Neutrophil (primary cell): ENCODE measurements around the gene HNRNPLL.

Experiments used
- H3K27ac ChIP-seq: fragments of 200-600 bp; sonication (generic); 2 replicates; pipeline ENCODE4 v1.5.1; 2016; ENCODE audit warnings: mild to moderate bottlenecking, moderate library complexity
- H3K27me3 ChIP-seq: fragments of 200-600 bp; sonication (generic); 2 replicates; pipeline ENCODE4 v1.6.0; 2016; ENCODE audit warnings: mild to moderate bottlenecking
- H3K36me3 ChIP-seq: fragments of 200-600 bp; sonication (generic); 2 replicates; pipeline ENCODE4 v1.5.1; 2017
- H3K4me1 ChIP-seq, 2 experiments: fragments of 200-600 bp in 1 of 2; sonication (generic) in 1 of 2; 1 replicate in 1 of 2; 2 replicates in 1 of 2; pipeline versions ENCODE4 v1.5.1 to v1.6.1; 2013 to 2016; ENCODE audit warnings: low read depth in 1 of 2, low read length in 1 of 2, mild to moderate bottlenecking in 1 of 2, moderate library complexity in 1 of 2; ENCODE audit not compliant: control insufficient read depth in 1 of 2, insufficient read depth in 1 of 2
- H3K4me3 ChIP-seq, 2 experiments: fragments of 200-600 bp in 1 of 2; sonication (generic) in 1 of 2; 1 replicate in 1 of 2; 2 replicates in 1 of 2; pipeline ENCODE4 v1.5.1; 2013 to 2016; ENCODE audit warnings: low read depth in 1 of 2, low read length in 1 of 2, mild to moderate bottlenecking in 1 of 2, moderate library complexity in 1 of 2
- H3K9me3 ChIP-seq: fragments of 200-600 bp; sonication (generic); 2 replicates; pipeline ENCODE4 v1.5.1; 2016
- TF ChIP-seq, protein P1 (sequence below): fragments of 200-600 bp; sonication (generic); IDR thresholded peaks from 2 replicates; pipeline ENCODE4 v1.5.1; 2016; ENCODE audit warnings: antibody characterized with exemption

The HNRNPLL gene

DNA sequence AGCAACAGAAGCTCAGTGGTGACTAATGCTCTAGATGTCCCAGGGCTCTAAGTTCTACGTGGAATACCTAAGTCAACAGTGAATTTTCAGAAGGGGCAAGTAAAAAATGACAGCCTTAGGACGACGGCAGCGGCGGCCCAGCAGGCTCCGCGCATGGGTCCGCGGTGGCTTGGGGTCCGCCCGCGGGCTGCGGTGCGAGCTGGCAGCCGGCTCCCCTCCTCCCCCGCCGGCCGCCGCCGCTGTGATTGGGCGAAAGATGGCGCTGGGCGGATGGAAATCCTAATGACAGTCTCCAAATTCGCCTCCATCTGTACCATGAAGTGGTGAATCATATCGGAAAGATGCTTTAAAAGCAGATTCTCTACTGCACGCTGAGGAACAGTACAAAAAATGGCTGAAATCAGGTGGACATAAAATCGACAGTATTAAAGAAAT lies 74.7 kb downstream of the HNRNPLL start:
- H3K9me3 ChIP-seq: no peaks in the 10 kb centered on the region
- peaks cover 4% of the 10 kb centered on the region in 2 experiments for H3K4me1 ChIP-seq
- no peak overlapping the region for H3K4me3 ChIP-seq
- H3K27ac ChIP-seq: no peak overlapping the region
- peaks cover 65% of the 10 kb centered on the region for H3K27me3 ChIP-seq
- TF ChIP-seq, protein P1, sequence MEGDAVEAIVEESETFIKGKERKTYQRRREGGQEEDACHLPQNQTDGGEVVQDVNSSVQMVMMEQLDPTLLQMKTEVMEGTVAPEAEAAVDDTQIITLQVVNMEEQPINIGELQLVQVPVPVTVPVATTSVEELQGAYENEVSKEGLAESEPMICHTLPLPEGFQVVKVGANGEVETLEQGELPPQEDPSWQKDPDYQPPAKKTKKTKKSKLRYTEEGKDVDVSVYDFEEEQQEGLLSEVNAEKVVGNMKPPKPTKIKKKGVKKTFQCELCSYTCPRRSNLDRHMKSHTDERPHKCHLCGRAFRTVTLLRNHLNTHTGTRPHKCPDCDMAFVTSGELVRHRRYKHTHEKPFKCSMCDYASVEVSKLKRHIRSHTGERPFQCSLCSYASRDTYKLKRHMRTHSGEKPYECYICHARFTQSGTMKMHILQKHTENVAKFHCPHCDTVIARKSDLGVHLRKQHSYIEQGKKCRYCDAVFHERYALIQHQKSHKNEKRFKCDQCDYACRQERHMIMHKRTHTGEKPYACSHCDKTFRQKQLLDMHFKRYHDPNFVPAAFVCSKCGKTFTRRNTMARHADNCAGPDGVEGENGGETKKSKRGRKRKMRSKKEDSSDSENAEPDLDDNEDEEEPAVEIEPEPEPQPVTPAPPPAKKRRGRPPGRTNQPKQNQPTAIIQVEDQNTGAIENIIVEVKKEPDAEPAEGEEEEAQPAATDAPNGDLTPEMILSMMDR: no peak
- no peaks in the 10 kb centered on the region for H3K36me3 ChIP-seq

DNA sequence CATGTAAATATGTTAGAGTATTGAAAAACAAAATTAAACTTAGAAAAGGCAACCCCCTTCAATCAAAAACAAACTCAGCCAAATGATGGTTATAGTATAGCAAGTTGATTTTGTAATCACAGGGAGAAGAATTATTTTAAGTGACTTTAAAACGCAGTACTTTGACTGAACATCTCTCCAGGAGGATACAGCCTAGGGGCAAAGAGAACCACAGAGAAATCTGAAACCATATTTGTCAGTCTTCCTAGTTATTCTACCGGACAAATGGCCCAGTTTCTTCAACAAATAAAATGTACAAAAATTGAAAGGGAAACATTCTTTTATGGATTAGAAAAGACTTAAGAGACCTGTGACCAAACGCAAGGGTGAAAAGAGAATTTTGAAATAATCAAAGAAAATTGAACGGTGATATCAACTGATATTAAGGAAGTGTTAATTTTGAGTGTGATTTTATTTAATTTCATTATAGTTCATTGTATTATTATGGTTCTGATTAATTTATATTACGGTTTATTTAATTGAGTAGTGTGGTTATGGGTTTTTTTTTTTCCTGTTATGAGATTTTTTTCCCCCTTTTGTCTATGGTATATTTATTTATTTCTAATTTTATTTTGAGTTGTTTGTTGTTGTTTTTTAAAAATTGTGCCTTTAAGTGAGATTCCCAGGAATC lies 75.3 kb downstream of the HNRNPLL start:
- Histone ChIP-seq H3K27ac (no peak overlapping the region), H3K36me3 (no peaks in the 10 kb centered on the region), H3K4me1 (peaks cover 4% of the 10 kb centered on the region in 2 experiments), H3K27me3 (peaks cover 60% of the 10 kb centered on the region), H3K9me3 (no peaks in the 10 kb centered on the region), H3K4me3 (no peak overlapping the region)
- TF ChIP-seq, protein P1: no peak

DNA sequence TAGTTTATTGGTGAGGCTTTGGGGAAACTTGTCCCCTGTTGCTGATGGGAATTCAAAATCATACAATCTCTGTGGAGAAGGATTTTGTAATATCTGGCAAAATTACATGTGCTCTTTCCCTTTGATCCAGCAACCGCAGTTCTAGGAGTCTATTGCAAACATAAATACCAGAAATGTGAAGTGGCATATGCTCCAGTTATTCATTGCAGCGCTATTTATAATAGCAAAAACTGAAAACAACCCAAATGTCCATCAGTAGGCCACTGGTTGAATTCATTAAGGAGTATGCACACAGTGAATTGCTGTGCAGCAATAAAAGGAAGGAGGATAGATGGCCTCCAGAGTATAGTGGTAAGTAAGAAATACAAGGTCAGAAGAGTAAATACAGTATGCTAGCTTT lies 76.5 kb downstream of the HNRNPLL start:
- Histone ChIP-seq H3K36me3 (no peaks in the 10 kb centered on the region), H3K4me3 (no peak overlapping the region), H3K9me3 (no peaks in the 10 kb centered on the region), H3K27ac (no peak overlapping the region), H3K27me3 (peaks cover 58% of the 10 kb centered on the region), H3K4me1 (peaks cover 4% of the 10 kb centered on the region in 2 experiments)
- TF ChIP-seq, protein P1: no peak

DNA sequence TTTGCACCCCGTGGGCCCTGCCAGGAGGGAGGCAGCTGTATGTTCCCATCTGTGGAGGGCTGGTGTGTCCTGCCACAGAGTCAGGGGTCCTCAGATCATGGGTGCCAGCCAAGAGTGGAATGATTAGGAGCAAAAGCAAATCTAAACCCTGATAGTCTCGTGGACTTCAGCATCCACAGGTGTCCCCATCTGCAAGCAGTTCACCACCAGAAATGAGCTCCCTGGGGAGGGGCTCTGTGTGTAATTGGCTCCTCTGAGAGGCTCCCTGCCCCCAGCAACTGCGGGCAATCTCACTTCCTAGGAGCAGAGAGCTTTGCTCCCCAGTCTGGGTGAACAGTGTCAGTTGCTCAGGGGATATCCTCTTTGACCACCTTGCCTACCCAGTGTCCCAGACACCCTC lies 78.1 kb downstream of the HNRNPLL start:
- Histone ChIP-seq H3K9me3 (no peaks in the 10 kb centered on the region), H3K36me3 (no peaks in the 10 kb centered on the region), H3K27me3 (peaks cover 43% of the 10 kb centered on the region), H3K27ac (no peak overlapping the region), H3K4me1 (peaks cover 4% of the 10 kb centered on the region in 2 experiments), H3K4me3 (no peak overlapping the region)
- TF ChIP-seq, protein P1: no peak

DNA sequence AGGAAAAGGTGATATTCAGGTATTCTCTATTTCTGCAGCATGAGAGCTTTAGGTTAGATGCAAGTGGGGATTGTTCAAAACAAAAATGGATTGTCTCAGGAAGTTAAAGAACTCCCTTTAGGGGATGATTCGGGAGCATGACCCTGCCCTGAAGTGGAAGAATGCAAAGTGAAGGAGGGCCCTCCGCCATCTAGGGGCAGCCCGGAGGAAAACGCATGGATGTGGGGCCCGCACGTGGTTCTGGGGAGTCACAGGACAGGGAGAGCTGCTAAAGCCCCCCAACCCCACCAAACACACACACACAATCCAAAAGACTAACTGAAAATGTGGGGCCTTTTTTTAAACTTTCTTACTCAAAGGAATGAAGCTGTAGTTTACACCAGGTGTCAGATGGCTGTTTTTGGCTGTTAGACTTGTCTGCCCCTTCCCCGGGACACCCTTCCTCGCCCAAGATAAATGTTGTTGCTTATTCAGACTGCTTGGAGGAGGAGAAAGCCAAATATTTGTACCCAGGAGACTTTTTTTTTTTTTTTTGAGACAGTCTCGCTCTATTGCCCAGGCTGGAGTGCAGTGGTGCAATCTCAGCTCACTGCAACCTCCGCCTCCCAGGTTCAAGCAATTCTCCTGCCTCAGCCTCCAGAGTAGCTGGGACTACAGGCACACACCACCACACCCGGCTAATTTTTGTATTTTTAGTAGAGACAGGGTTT lies 78.8 kb downstream of the HNRNPLL start:
- peaks cover 36% of the 10 kb centered on the region for H3K27me3 ChIP-seq
- peaks cover 4% of the 10 kb centered on the region in 2 experiments for H3K4me1 ChIP-seq
- H3K4me3 ChIP-seq: no peak overlapping the region
- no peak overlapping the region for H3K27ac ChIP-seq
- H3K9me3 ChIP-seq: no peaks in the 10 kb centered on the region
- H3K36me3 ChIP-seq: no peaks in the 10 kb centered on the region
- TF ChIP-seq, protein P1: no peak
